ENCODE data around the gene CAMK1D. TPM values are rescaled to one million over a fixed set of nuclear protein-coding genes. Genes with fewer than 3 reads are reported as not detected.

CAMK1D gene
- total RNA-seq, 1 experiment from 2014 or later, result 10.2 TPM

DNA sequence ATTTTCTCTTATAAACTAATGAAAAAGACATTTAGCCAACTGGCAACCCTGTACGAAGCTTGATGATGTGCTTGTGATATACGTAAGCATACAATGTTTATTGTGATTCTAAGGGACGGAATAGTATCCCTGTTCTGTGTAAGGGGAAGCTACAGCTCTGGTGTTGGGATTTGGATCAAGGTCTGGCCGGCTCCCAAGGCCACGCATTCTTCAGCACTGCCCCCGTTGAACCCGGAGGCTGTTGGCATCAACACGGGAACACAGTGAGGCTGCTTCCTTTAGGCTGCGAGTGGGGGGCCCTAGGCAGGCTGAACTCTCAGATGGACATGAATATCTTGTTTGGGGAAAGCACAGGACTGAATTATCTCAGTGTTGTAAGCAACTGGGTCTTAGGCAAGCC is 180.6 kb downstream of the CAMK1D start:
- CTCF ChIA-PET, result no interaction called here
- no peak overlapping the region for H3K4me3 Mint-ChIP-seq
- no peaks in the 10 kb centered on the region for H3K4me1 Mint-ChIP-seq
- peaks cover 5% of the 10 kb centered on the region for H3K36me3 Mint-ChIP-seq
- no peak overlapping the region for H3K27ac Mint-ChIP-seq
- H3K9me3 Mint-ChIP-seq, result peaks cover 20% of the 10 kb centered on the region
- ATAC-seq, result no peak
- no peak for DNase-seq (ENCODE audit: low spot score)
- TF ChIP-seq ZNF671 (CRISPR knock-in tag; IDR thresholded peaks at IDR 0.05), result no peak
- no peak for TF ChIP-seq TCF7 (CRISPR knock-in tag; IDR thresholded peaks at IDR 0.05; ENCODE audit: low read depth)
- TF ChIP-seq ESRRA (CRISPR knock-in tag; IDR thresholded peaks at IDR 0.05; ENCODE audit: borderline replicate concordance), result no peak
- no peak for TF ChIP-seq TEAD1 (CRISPR knock-in tag; IDR thresholded peaks at IDR 0.05)
- TF ChIP-seq ZNF263 (CRISPR knock-in tag; IDR thresholded peaks at IDR 0.05; ENCODE audit: low read depth), result no peak
- TF ChIP-seq IRF2 (CRISPR knock-in tag; IDR thresholded peaks at IDR 0.05; ENCODE audit: borderline replicate concordance, low read depth), result no peak
- no peak for TF ChIP-seq ATF1 (CRISPR knock-in tag; IDR thresholded peaks at IDR 0.05)
- H3K27me3 Mint-ChIP-seq (ENCODE audit: low read depth), result peaks cover 4% of the 10 kb centered on the region; the same call in 1 of the 2 replicates
- POLR2A ChIA-PET, result no interaction called here

DNA sequence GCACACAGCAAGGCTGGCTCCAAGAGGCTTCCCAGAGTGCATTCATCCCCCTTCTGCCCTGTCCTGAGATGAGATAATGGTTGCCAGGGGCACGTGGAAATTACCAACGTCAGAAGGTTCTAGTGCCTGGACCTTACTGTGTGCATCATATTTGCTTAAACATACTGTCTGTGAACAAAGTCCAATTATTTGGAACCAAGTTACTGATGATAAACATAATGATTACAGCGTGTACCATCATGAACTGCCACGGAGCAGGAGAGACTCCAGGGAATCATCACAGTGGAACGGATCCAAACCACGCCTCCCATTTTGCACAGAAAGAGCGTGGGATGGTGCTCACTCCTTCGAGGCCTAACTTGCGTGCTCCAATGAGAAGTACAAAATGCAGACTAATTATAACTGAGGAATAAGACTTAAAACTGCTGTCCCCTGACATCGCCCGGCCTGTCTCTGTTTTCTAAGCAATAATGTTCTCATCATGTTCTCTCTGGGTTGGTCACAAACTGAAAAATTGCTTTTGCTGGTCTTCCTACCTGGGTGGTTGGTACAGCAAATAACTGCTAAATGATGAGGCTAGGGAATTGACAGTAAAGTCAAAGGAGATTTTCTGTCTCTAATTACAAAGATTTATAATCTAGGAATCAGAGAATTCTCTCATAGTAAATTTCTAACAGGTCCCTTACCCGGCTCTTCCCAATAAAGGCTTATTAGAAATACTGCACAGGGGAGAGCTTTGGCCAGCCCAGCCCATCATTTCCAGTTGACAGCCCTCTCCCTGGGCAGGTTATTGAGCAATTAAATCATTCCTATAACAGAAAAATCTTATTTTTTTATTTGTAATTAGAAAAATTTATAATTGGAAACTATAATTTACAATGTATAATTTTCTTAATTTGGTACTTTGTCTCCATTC is 182.2 kb downstream of the CAMK1D start:
- Mint-ChIP-seq H3K27ac (no peak overlapping the region), H3K4me3 (no peak overlapping the region), H3K4me1 (no peaks in the 10 kb centered on the region), H3K9me3 (peaks cover 13% of the 10 kb centered on the region; the same call in 1 of the 2 replicates), H3K27me3 (ENCODE audit: low read depth) (no peaks in the 10 kb centered on the region), H3K36me3 (no peaks in the 10 kb centered on the region)
- TF ChIP-seq IRF2 (CRISPR knock-in tag; IDR thresholded peaks at IDR 0.05; ENCODE audit: borderline replicate concordance, low read depth) (no peak), TEAD1 (CRISPR knock-in tag; IDR thresholded peaks at IDR 0.05) (no peak), KAT7 (CRISPR knock-in tag; IDR thresholded peaks at IDR 0.05; ENCODE audit: borderline replicate concordance) (no peak), ESRRA (CRISPR knock-in tag; IDR thresholded peaks at IDR 0.05; ENCODE audit: borderline replicate concordance) (no peak), CBFB (CRISPR knock-in tag; IDR thresholded peaks at IDR 0.05; ENCODE audit: low read depth) (no peak), ZNF138 (CRISPR knock-in tag; conservative IDR thresholded peaks at IDR 0.05) (no peak), ZNF396 (CRISPR knock-in tag; IDR thresholded peaks at IDR 0.05; ENCODE audit: borderline replicate concordance) (no peak), ZNF219 (CRISPR knock-in tag; IDR thresholded peaks at IDR 0.05; ENCODE audit: borderline replicate concordance) (no peak), SMAD3 (CRISPR knock-in tag; IDR thresholded peaks at IDR 0.05; ENCODE audit: borderline replicate concordance) (no peak), SOX15 (CRISPR knock-in tag; IDR thresholded peaks at IDR 0.05) (no peak)
- TF ChIP-seq, protein P1, sequence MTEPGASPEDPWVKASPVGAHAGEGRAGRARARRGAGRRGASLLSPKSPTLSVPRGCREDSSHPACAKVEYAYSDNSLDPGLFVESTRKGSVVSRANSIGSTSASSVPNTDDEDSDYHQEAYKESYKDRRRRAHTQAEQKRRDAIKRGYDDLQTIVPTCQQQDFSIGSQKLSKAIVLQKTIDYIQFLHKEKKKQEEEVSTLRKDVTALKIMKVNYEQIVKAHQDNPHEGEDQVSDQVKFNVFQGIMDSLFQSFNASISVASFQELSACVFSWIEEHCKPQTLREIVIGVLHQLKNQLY (CRISPR knock-in tag; IDR thresholded peaks at IDR 0.05), result no peak
- TF ChIP-seq, protein P2, sequence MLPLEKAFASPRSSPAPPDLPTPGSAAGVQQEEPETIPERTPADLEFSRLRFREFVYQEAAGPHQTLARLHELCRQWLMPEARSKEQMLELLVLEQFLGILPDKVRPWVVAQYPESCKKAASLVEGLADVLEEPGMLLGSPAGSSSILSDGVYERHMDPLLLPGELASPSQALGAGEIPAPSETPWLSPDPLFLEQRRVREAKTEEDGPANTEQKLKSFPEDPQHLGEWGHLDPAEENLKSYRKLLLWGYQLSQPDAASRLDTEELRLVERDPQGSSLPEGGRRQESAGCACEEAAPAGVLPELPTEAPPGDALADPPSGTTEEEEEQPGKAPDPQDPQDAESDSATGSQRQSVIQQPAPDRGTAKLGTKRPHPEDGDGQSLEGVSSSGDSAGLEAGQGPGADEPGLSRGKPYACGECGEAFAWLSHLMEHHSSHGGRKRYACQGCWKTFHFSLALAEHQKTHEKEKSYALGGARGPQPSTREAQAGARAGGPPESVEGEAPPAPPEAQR (CRISPR knock-in tag; IDR thresholded peaks at IDR 0.05), result no peak
- TF ChIP-seq, protein P3, sequence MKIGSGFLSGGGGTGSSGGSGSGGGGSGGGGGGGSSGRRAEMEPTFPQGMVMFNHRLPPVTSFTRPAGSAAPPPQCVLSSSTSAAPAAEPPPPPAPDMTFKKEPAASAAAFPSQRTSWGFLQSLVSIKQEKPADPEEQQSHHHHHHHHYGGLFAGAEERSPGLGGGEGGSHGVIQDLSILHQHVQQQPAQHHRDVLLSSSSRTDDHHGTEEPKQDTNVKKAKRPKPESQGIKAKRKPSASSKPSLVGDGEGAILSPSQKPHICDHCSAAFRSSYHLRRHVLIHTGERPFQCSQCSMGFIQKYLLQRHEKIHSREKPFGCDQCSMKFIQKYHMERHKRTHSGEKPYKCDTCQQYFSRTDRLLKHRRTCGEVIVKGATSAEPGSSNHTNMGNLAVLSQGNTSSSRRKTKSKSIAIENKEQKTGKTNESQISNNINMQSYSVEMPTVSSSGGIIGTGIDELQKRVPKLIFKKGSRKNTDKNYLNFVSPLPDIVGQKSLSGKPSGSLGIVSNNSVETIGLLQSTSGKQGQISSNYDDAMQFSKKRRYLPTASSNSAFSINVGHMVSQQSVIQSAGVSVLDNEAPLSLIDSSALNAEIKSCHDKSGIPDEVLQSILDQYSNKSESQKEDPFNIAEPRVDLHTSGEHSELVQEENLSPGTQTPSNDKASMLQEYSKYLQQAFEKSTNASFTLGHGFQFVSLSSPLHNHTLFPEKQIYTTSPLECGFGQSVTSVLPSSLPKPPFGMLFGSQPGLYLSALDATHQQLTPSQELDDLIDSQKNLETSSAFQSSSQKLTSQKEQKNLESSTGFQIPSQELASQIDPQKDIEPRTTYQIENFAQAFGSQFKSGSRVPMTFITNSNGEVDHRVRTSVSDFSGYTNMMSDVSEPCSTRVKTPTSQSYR (CRISPR knock-in tag; IDR thresholded peaks at IDR 0.05), result no peak
- TF ChIP-seq, protein P4, sequence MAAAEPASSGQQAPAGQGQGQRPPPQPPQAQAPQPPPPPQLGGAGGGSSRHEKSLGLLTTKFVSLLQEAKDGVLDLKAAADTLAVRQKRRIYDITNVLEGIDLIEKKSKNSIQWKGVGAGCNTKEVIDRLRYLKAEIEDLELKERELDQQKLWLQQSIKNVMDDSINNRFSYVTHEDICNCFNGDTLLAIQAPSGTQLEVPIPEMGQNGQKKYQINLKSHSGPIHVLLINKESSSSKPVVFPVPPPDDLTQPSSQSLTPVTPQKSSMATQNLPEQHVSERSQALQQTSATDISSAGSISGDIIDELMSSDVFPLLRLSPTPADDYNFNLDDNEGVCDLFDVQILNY (CRISPR knock-in tag; IDR thresholded peaks at IDR 0.05), result no peak
- POLR2A ChIA-PET, result no interaction called here
- no peak for ATAC-seq
- CTCF ChIA-PET, result no interaction called here
- DNase-seq (ENCODE audit: low spot score), result no peak

Measured in WTC11 (cell line).